OCI-LY3 (cell line): ENCODE results near the gene CDH23.
A peak's percentile ranks its signal among the peaks of the same experiment; 100 is the strongest.

Experiments
- H2AFZ ChIP-seq: fragments of 200-600, 300-600 bp; shearing (Covaris generic); 2 replicates; pipeline ENCODE4 v1.6.0; 2014; ENCODE audit warnings: antibody characterized with exemption, low read depth, low read length
- H3K27ac ChIP-seq: fragments of 200-600, 300-600 bp; sonication (generic); 2 replicates; pipeline ENCODE4 v1.5.1; 2014; ENCODE audit warnings: mild to moderate bottlenecking, low read length, moderate library complexity, mixed read lengths
- H3K27me3 ChIP-seq: fragments of 200-600, 300-600 bp; sonication (generic); 2 replicates; pipeline ENCODE4 v1.6.1; 2014; ENCODE audit warnings: low read depth, low read length, mixed read lengths
- H3K36me3 ChIP-seq: fragments of 200-600, 300-600 bp; sonication (generic); replicated peaks from 2 replicates; pipeline ENCODE3; 2014; ENCODE audit warnings: low read depth, low read length, mixed read lengths
- H3K4me1 ChIP-seq: fragments of 300-600, 200-600 bp; sonication (generic); 2 replicates; pipeline ENCODE4 v1.6.1; 2014; ENCODE audit warnings: low read length, mixed read lengths
- H3K4me2 ChIP-seq: fragments of 200-600, 300-600 bp; sonication (generic); 2 replicates; pipeline ENCODE4 v1.6.1; 2014; ENCODE audit warnings: low read length, mixed read lengths
- H3K4me3 ChIP-seq: fragments of 300-600, 200-600 bp; sonication (generic); 2 replicates; pipeline ENCODE4 v1.5.1; 2014; ENCODE audit warnings: antibody characterized with exemption, mild to moderate bottlenecking, low read length, moderate library complexity
- H3K79me2 ChIP-seq: fragments of 300-600, 200-600 bp; shearing (Covaris generic); 2 replicates; pipeline ENCODE4 v1.6.1; 2014; ENCODE audit warnings: mild to moderate bottlenecking, low read length, mixed read lengths
- H3K9ac ChIP-seq: fragments of 300-600, 200-600 bp; shearing (Covaris generic); 2 replicates; pipeline ENCODE4 v1.6.0; 2014; ENCODE audit warnings: mild to moderate bottlenecking, low read length, moderate library complexity
- H3K9me3 ChIP-seq: fragments of 200-600, 300-600 bp; shearing (Covaris generic); 2 replicates; pipeline ENCODE4 v1.6.1; 2014; ENCODE audit warnings: low read length, mixed read lengths; ENCODE audit not compliant: insufficient read depth
- H4K20me1 ChIP-seq: fragments of 200-600, 300-600 bp; sonication (generic); 2 replicates; pipeline ENCODE4 v1.6.1; 2016; ENCODE audit warnings: low read length, mixed read lengths; ENCODE audit not compliant: insufficient read depth
- CTCF ChIP-seq: fragments of 200-600, 300-600 bp; sonication (generic); IDR thresholded peaks from 2 replicates; pipeline ENCODE4 v1.5.1; 2014; ENCODE audit warnings: antibody characterized with exemption, low read length, low read depth
- EZH2phosphoT487 ChIP-seq: fragments of 200-600 bp; shearing (Covaris generic); IDR thresholded peaks from 2 replicates; pipeline ENCODE4 v1.6.1; 2018; ENCODE audit warnings: antibody characterized with exemption, mixed run types, low read depth

CDH23 gene

DNA sequence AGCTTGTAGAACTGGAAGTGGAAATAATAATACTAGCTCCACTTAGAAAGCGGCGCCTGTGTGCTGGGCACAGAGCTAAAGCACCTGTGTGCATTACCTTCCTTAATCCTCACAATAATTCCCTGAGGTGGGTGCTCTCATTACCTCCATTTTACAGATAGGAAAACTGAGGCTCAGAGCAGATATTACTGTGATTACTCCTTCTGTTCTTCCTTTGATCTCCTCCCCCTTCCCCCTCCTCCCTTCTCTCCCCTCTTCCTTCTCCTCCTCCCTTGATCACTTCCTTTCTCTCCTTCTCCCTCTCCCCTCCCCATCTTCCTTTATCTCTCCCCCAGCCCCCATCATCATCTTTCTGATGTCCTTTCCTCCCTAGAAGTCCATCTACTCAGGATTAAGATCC lies 267.9 kb downstream of the CDH23 start:
- no peaks in the 10 kb centered on the region for H3K79me2 ChIP-seq
- no peaks in the 10 kb centered on the region for H3K9me3 ChIP-seq
- peaks cover 8% of the 10 kb centered on the region for H3K27me3 ChIP-seq
- H2AFZ ChIP-seq = no peak overlapping the region
- no peaks in the 10 kb centered on the region for H3K36me3 ChIP-seq
- no peak overlapping the region for H3K4me2 ChIP-seq
- peaks cover 21% of the 10 kb centered on the region for H3K4me1 ChIP-seq
- no peak for TF ChIP-seq CTCF
- no peak for TF ChIP-seq EZH2phosphoT487
- no peaks in the 10 kb centered on the region for H4K20me1 ChIP-seq
- no peak overlapping the region for H3K4me3 ChIP-seq
- no peak overlapping the region for H3K9ac ChIP-seq
- H3K27ac ChIP-seq = no peak overlapping the region

DNA sequence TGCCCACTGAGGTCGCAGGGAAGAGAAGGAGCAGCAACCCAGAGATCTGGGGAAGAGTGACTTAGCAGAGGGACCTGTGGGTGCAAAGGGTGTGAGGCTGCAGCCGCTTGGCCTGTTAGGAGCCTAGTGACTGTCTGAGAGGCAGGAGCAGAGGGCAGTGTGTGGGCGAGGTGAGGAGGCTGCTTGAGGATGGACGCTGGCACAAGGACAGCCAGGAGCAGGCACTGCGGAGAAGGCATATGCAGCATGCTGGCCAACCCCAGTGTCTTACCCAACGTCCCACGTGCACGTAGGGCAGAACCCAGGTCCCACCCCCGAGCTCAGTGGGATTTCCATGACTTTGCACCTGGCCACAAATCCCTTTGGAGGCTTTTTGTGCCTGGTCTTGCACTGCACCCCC lies 268.7 kb downstream of the CDH23 start:
- Histone ChIP-seq H3K9me3 (no peaks in the 10 kb centered on the region), H4K20me1 (no peaks in the 10 kb centered on the region), H3K27ac (no peak overlapping the region), H3K4me1 (peaks cover 21% of the 10 kb centered on the region), H3K36me3 (no peaks in the 10 kb centered on the region), H3K9ac (no peak overlapping the region), H3K27me3 (peaks cover 8% of the 10 kb centered on the region), H3K79me2 (no peaks in the 10 kb centered on the region), H3K4me2 (no peak overlapping the region), H3K4me3 (no peak overlapping the region), H2AFZ (no peak overlapping the region)
- TF ChIP-seq CTCF (no peak), EZH2phosphoT487 (no peak)

GRCh38 chr10:71666639-71667386 lies 270.1 kb downstream of the CDH23 start:
- Histone ChIP-seq H3K27ac (no peak overlapping the region), H3K9ac (no peak overlapping the region)

DNA sequence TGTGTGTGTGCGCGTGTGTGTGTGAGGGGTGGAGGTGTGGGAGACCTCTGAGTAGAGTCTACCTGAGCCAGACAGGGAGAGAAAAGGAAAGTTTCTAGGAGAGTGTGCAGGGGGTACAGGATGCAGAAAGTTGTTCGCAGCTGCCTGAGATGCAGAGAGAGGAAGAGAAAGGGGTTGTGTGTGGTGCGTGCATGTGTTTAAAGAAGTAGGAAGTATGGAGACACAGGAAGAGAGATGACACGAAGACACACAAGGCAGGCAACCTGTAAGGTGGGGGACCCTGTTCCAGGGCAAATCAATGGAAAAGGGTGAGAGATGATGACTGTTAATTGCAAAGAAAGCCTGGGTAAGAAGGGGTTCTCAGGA lies 270.6 kb downstream of the CDH23 start:
- Histone ChIP-seq H4K20me1 (no peaks in the 10 kb centered on the region), H3K27me3 (peaks cover 8% of the 10 kb centered on the region), H3K4me2 (peak overlapping the region; percentile 50), H3K79me2 (no peaks in the 10 kb centered on the region), H3K36me3 (no peaks in the 10 kb centered on the region), H3K9ac (no peak overlapping the region; the same call in 1 of the 2 replicates), H3K4me1 (peaks cover 21% of the 10 kb centered on the region), H3K9me3 (no peaks in the 10 kb centered on the region), H2AFZ (peak overlapping the region; percentile 88; the same call in 1 of the 2 replicates), H3K27ac (no peak overlapping the region), H3K4me3 (no peak overlapping the region)
- TF ChIP-seq CTCF (no peak), EZH2phosphoT487 (no peak)

More at GRCh38 chr10:71666639-71667386, 270.1 kb downstream of the CDH23 start:
- Histone ChIP-seq H3K27me3 (peaks cover 8% of the 10 kb centered on the region), H2AFZ (no peak overlapping the region), H4K20me1 (no peaks in the 10 kb centered on the region), H3K79me2 (no peaks in the 10 kb centered on the region), H3K4me1 (peaks cover 21% of the 10 kb centered on the region), H3K4me2 (peak overlapping the region; percentile 50), H3K36me3 (no peaks in the 10 kb centered on the region), H3K4me3 (no peak overlapping the region), H3K9me3 (no peaks in the 10 kb centered on the region)
- TF ChIP-seq CTCF (no peak), EZH2phosphoT487 (no peak)
